Astrocyte (in vitro differentiated cells and primary cell): Measurements from ENCODE around the gene NEK7. TPM values are rescaled to one million over a fixed set of nuclear protein-coding genes. Genes with fewer than 3 reads are reported as not detected.
A peak's percentile ranks its signal among the peaks of the same experiment; 100 is the strongest.

ENCODE experiments used
- DNase-seq: peaks from one replicate; pipeline ENCODE4 v3.0.0-alpha.2; 2010; ENCODE audit warnings: low read depth
- FAIRE-seq: peaks from 2 replicates; lab custom pipeline; 2011; peaks lifted over from hg19 to GRCh38; lab: Jason Lieb, UNC
- H2AFZ ChIP-seq: 2 replicates; pipeline ENCODE4 v1.6.0; 2012; ENCODE audit warnings: low read depth, low read length, inconsistent platforms
- H3K27ac ChIP-seq: 2 replicates; pipeline ENCODE4 v1.5.1; 2011; ENCODE audit warnings: low read depth, low read length, inconsistent platforms
- H3K27me3 ChIP-seq: 2 replicates; pipeline ENCODE4 v1.6.0; 2011; ENCODE audit warnings: low read length, inconsistent platforms; ENCODE audit not compliant: insufficient read depth
- H3K36me3 ChIP-seq: 2 replicates; pipeline ENCODE4 v1.5.1; 2011; ENCODE audit warnings: low read length, inconsistent platforms; ENCODE audit not compliant: insufficient read depth
- H3K4me1 ChIP-seq: 2 replicates; pipeline ENCODE4 v1.5.1; 2011; ENCODE audit warnings: low read length, inconsistent platforms; ENCODE audit not compliant: insufficient read depth
- H3K4me2 ChIP-seq: 2 replicates; pipeline ENCODE4 v1.6.0; 2012; ENCODE audit warnings: low read length, inconsistent platforms
- H3K4me3 ChIP-seq: 2 replicates; pipeline ENCODE4 v1.5.1; 2011; ENCODE audit warnings: low read depth, mild to moderate bottlenecking, low read length, inconsistent platforms; ENCODE audit not compliant: insufficient read depth
- H3K79me2 ChIP-seq: 2 replicates; pipeline ENCODE4 v1.6.0; 2012; ENCODE audit warnings: mild to moderate bottlenecking, low read length, inconsistent platforms; ENCODE audit not compliant: insufficient read depth
- H3K9ac ChIP-seq: 2 replicates; pipeline ENCODE4 v1.6.0; 2012; ENCODE audit warnings: mild to moderate bottlenecking, low read length, inconsistent platforms
- H3K9me3 ChIP-seq: 2 replicates; pipeline ENCODE4 v1.5.1; 2012; ENCODE audit warnings: low read depth, mild to moderate bottlenecking, low read length, inconsistent platforms; ENCODE audit not compliant: insufficient read depth
- H4K20me1 ChIP-seq: 2 replicates; pipeline ENCODE4 v1.6.0; 2012; ENCODE audit warnings: low read length, inconsistent platforms; ENCODE audit not compliant: insufficient read depth
- H3K27ac Mint-ChIP-seq: one replicate; pipeline ENCODE4 v1.8.0; 2021; ENCODE audit warnings: mild to moderate bottlenecking, mixed read lengths; ENCODE audit not compliant: unreplicated experiment
- H3K27me3 Mint-ChIP-seq: one replicate; pipeline ENCODE4 v1.8.0; 2021; ENCODE audit warnings: low read depth, mixed read lengths; ENCODE audit not compliant: unreplicated experiment
- H3K36me3 Mint-ChIP-seq: one replicate; pipeline ENCODE4 v1.8.0; 2021; ENCODE audit warnings: low read depth, mixed read lengths; ENCODE audit not compliant: unreplicated experiment
- H3K4me1 Mint-ChIP-seq: one replicate; pipeline ENCODE4 v1.8.0; 2021; ENCODE audit warnings: low read depth, mixed read lengths; ENCODE audit not compliant: unreplicated experiment
- H3K4me3 Mint-ChIP-seq: one replicate; pipeline ENCODE4 v1.8.0; 2021; ENCODE audit warnings: mild to moderate bottlenecking, moderate library complexity, mixed read lengths; ENCODE audit not compliant: unreplicated experiment
- H3K9me3 Mint-ChIP-seq: one replicate; pipeline ENCODE4 v1.8.0; 2021; ENCODE audit warnings: mild to moderate bottlenecking, mixed read lengths; ENCODE audit not compliant: unreplicated experiment
- EZH2 ChIP-seq: IDR thresholded peaks from 2 replicates; pipeline ENCODE4 v1.6.1; 2012; ENCODE audit warnings: mild to moderate bottlenecking, low read length, inconsistent platforms; ENCODE audit not compliant: insufficient read depth
- total RNA-seq: library from RNA; stranded (reverse); gene quantifications from 2 replicates; pipeline ENCODE4 v1.2.1, GENCODE V29; 2021
- TF ChIP-seq, protein P1 (sequence below): IDR thresholded peaks from 2 replicates; pipeline ENCODE4 v1.5.1; 2011; ENCODE audit warnings: low read depth, mild to moderate bottlenecking, inconsistent platforms, low read length, moderate library complexity; ENCODE audit not compliant: insufficient read depth

The NEK7 gene
- total RNA-seq, 1 donor from 2014 or later, result 125 TPM

- Histone ChIP-seq H4K20me1 (peaks cover 83% of the 10 kb centered on the region), H3K4me2 (peak overlapping the region; percentile 32), H3K9me3 (no peaks in the 10 kb centered on the region), H2AFZ (no peak overlapping the region), H3K27ac (no peak overlapping the region), H3K79me2 (peaks cover 100% of the 10 kb centered on the region), H3K27me3 (no peaks in the 10 kb centered on the region), H3K4me1 (peaks cover 32% of the 10 kb centered on the region), H3K36me3 (peaks cover 2% of the 10 kb centered on the region), H3K4me3 (no peak overlapping the region), H3K9ac (no peak overlapping the region)
- H3K9me3 Mint-ChIP-seq, result no peaks in the 10 kb centered on the region
- no peaks in the 10 kb centered on the region for H3K27me3 Mint-ChIP-seq
- peak overlapping the region; percentile 4 for H3K27ac Mint-ChIP-seq
- H3K4me3 Mint-ChIP-seq, result peak overlapping the region; percentile 30
- H3K36me3 Mint-ChIP-seq, result no peaks in the 10 kb centered on the region
- FAIRE-seq (no peak), DNase-seq (no peak)
- no peak for TF ChIP-seq EZH2
- TF ChIP-seq, protein P1, sequence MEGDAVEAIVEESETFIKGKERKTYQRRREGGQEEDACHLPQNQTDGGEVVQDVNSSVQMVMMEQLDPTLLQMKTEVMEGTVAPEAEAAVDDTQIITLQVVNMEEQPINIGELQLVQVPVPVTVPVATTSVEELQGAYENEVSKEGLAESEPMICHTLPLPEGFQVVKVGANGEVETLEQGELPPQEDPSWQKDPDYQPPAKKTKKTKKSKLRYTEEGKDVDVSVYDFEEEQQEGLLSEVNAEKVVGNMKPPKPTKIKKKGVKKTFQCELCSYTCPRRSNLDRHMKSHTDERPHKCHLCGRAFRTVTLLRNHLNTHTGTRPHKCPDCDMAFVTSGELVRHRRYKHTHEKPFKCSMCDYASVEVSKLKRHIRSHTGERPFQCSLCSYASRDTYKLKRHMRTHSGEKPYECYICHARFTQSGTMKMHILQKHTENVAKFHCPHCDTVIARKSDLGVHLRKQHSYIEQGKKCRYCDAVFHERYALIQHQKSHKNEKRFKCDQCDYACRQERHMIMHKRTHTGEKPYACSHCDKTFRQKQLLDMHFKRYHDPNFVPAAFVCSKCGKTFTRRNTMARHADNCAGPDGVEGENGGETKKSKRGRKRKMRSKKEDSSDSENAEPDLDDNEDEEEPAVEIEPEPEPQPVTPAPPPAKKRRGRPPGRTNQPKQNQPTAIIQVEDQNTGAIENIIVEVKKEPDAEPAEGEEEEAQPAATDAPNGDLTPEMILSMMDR, result no peak
- H3K4me1 Mint-ChIP-seq, result peaks cover 50% of the 10 kb centered on the region
Measured at GRCh38 chr1:198169672-198170071, 12.9 kb downstream of the NEK7 start.

- Histone ChIP-seq H3K27me3 (no peaks in the 10 kb centered on the region), H3K27ac (no peak overlapping the region), H3K9me3 (no peaks in the 10 kb centered on the region), H3K9ac (no peak overlapping the region), H3K79me2 (peaks cover 100% of the 10 kb centered on the region), H3K4me3 (no peak overlapping the region), H3K4me1 (peaks cover 46% of the 10 kb centered on the region), H2AFZ (no peak overlapping the region), H3K36me3 (no peaks in the 10 kb centered on the region), H4K20me1 (peaks cover 82% of the 10 kb centered on the region), H3K4me2 (no peak overlapping the region)
- Mint-ChIP-seq H3K4me3 (no peak overlapping the region), H3K9me3 (no peaks in the 10 kb centered on the region), H3K4me1 (peaks cover 58% of the 10 kb centered on the region), H3K27ac (no peak overlapping the region), H3K36me3 (no peaks in the 10 kb centered on the region), H3K27me3 (no peaks in the 10 kb centered on the region)
- no peak for TF ChIP-seq EZH2
- TF ChIP-seq, protein P1, result no peak
- DNase-seq (no peak), FAIRE-seq (no peak)
Measured at GRCh38 chr1:198171667-198172540, 15.1 kb downstream of the NEK7 start.

DNA sequence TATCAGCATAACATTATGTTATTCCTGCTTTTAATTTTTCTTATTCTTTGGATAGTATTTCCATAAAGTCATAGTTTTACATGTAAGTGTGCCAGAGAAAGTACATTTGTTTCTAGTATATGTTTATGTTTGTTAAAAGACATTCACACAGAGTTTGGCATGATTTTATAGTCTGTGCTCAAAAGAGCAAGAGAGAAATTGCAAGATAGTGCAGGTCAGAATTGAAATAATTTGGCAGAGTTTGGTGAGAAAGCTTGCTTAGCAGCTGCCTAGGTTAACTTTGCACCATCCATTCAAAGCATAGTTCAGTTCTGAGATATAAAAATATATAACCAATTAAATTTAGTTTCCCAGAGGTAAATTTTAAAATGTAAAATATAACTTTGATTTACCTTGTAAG is 17.0 kb downstream of the NEK7 start:
- Mint-ChIP-seq H3K4me3 (no peak overlapping the region), H3K27ac (no peak overlapping the region), H3K9me3 (no peaks in the 10 kb centered on the region), H3K4me1 (peaks cover 56% of the 10 kb centered on the region), H3K36me3 (no peaks in the 10 kb centered on the region), H3K27me3 (no peaks in the 10 kb centered on the region)
- Histone ChIP-seq H3K4me2 (no peak overlapping the region), H2AFZ (no peak overlapping the region), H3K27ac (no peak overlapping the region), H3K9me3 (no peaks in the 10 kb centered on the region), H4K20me1 (peaks cover 79% of the 10 kb centered on the region), H3K36me3 (no peaks in the 10 kb centered on the region), H3K4me3 (no peak overlapping the region), H3K79me2 (peaks cover 100% of the 10 kb centered on the region), H3K4me1 (peaks cover 30% of the 10 kb centered on the region), H3K9ac (no peak overlapping the region), H3K27me3 (no peaks in the 10 kb centered on the region)
- FAIRE-seq, result no peak
- no peak for DNase-seq
- no peak for TF ChIP-seq EZH2
- TF ChIP-seq, protein P1, result no peak
